Lung (tissue), 13 donors: Measurements from ENCODE around the gene UBL3. TPM values are rescaled to one million over a fixed set of nuclear protein-coding genes. Genes with fewer than 3 reads are reported as not detected.

Experiments
- ATAC-seq: fragments of 200-7000 bp; cut with Tn5 transposase; one replicate; pipeline ENCODE4 v1.9.1; 2020; ENCODE audit warnings: moderate number of reproducible peaks; ENCODE audit not compliant: insufficient read depth, low FRiP score
- DNase-seq, 3 donors: peaks; one replicate each; pipeline ENCODE4 v3.0.0-alpha.2; 2013 to 2017
- H3K27ac ChIP-seq, 2 donors: one replicate each; pipeline ENCODE4 v1.5.1; 2013; ENCODE audit warnings: mild to moderate bottlenecking in 2 of 2, moderate library complexity in 2 of 2, control low read depth in 1 of 2, inconsistent platforms in 1 of 2, low read depth in 1 of 2, low read length in 1 of 2
- H3K27me3 ChIP-seq, 3 donors: one replicate each; pipeline ENCODE4 v1.5.1; 2013; ENCODE audit warnings: low read length in 2 of 3; ENCODE audit not compliant: control insufficient read depth in 3 of 3, insufficient read depth in 3 of 3
- H3K36me3 ChIP-seq, 4 donors: one replicate each; pipeline ENCODE4 v1.5.1; 2013; ENCODE audit warnings: low read length in 4 of 4, mild to moderate bottlenecking in 1 of 4, moderate library complexity in 1 of 4; ENCODE audit not compliant: control insufficient read depth in 4 of 4, insufficient read depth in 4 of 4
- H3K4me1 ChIP-seq, 5 donors: one replicate each; pipeline ENCODE4 v1.5.1; 2013; ENCODE audit warnings: low read length in 5 of 5, mild to moderate bottlenecking in 2 of 5, moderate library complexity in 1 of 5; ENCODE audit not compliant: control insufficient read depth in 5 of 5, insufficient read depth in 5 of 5
- H3K4me3 ChIP-seq: one replicate; pipeline ENCODE4 v1.5.1; 2013; ENCODE audit warnings: mild to moderate bottlenecking, control low read depth, moderate library complexity
- H3K9ac ChIP-seq, 2 donors: one replicate each; pipeline ENCODE4 v1.5.1; 2013; ENCODE audit warnings: low read length in 2 of 2, control low read depth in 1 of 2; ENCODE audit not compliant: insufficient read depth in 1 of 2
- H3K9me3 ChIP-seq, 4 donors: one replicate each; pipeline ENCODE4 v1.5.1; 2013; ENCODE audit warnings: low read length in 3 of 4, mild to moderate bottlenecking in 1 of 4, moderate library complexity in 1 of 4; ENCODE audit not compliant: control insufficient read depth in 4 of 4, insufficient read depth in 3 of 4
- WGBS, 2 donors: extraction: QIAGEN DNeasy Blood & Tissue Kit; methylation state at CpG; one replicate each; pipeline ENCODE4 v1.1.7; 2013; 5-methylcytosine and 5-hydroxymethylcytosine counted together
- polyA plus RNA-seq, 2 donors: library from polyadenylated mRNA; stranded (reverse); fragments of 200-250 nt; gene quantifications; one replicate each; pipeline ENCODE4 v1.2.1, GENCODE V29; 2013
- small RNA-seq: library from RNA; depleted of rRNA; stranded (forward); fragments of <200 nt; gene quantifications from one replicate; pipeline ENCODE3, GENCODE V24; 2014; ENCODE audit warnings: low replicate concordance
- total RNA-seq, 2 donors: library from RNA; depleted of rRNA in 1 of 2; stranded (reverse); fragments of >200 nt in 1 of 2; gene quantifications; one replicate each; pipeline ENCODE4 v1.2.1, GENCODE V29; 2014 to 2021
- TF ChIP-seq, protein P1 (sequence below): IDR thresholded peaks from 2 replicates; pipeline ENCODE4 v1.5.1; 2012; ENCODE audit warnings: mild to moderate bottlenecking; ENCODE audit errors: control extremely low read depth, extremely low read depth
- donor health status: control.
- donor health status: control.
- donor health status: Bipolar disorder and iron deficiency.
- donor health status: healthy.
- donor health status: DM: yes; HTN: yes; CAD: no.

Gene UBL3
- total and polyA plus RNA-seq, 4 donors = 19.6 to 58.2 (median 33.7) TPM

DNA sequence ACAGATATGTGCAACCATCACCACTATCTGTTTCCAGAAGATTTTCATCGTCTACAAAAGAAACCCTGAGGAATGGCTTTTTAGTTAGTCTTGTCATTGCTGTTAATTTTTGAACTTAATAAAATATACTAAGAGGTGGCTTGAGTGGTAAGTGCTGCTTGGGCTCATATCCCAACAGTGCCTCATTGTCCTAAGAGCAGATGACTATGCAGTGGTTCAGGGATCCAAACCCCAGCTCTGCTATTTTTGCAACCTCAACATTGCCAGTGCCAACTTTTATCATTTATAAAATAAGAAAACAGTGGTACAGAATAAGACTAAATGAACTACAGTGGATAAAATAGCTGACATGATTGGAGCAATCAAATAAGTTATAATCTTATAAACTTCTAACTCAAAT is 131.7 kb downstream of the UBL3 start:
- no peak for ATAC-seq
- no peak for DNase-seq
- Histone ChIP-seq H3K4me3 (no peak overlapping the region), H3K9ac (no peak overlapping the region), H3K4me1 (no peaks in the 10 kb centered on the region), H3K27me3 (peaks cover 0 to 2% (median 0%) of the 10 kb centered on the region in 3 donors), H3K9me3 (peaks cover 0 to 13% (median 2%) of the 10 kb centered on the region in 4 donors), H3K36me3 (no peaks in the 10 kb centered on the region), H3K27ac (no peak overlapping the region)
- WGBS, 2 donors = 68 to 86% methylated on average over 1 of the region's 1 CpG
- TF ChIP-seq, protein P1, sequence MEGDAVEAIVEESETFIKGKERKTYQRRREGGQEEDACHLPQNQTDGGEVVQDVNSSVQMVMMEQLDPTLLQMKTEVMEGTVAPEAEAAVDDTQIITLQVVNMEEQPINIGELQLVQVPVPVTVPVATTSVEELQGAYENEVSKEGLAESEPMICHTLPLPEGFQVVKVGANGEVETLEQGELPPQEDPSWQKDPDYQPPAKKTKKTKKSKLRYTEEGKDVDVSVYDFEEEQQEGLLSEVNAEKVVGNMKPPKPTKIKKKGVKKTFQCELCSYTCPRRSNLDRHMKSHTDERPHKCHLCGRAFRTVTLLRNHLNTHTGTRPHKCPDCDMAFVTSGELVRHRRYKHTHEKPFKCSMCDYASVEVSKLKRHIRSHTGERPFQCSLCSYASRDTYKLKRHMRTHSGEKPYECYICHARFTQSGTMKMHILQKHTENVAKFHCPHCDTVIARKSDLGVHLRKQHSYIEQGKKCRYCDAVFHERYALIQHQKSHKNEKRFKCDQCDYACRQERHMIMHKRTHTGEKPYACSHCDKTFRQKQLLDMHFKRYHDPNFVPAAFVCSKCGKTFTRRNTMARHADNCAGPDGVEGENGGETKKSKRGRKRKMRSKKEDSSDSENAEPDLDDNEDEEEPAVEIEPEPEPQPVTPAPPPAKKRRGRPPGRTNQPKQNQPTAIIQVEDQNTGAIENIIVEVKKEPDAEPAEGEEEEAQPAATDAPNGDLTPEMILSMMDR = no peak

DNA sequence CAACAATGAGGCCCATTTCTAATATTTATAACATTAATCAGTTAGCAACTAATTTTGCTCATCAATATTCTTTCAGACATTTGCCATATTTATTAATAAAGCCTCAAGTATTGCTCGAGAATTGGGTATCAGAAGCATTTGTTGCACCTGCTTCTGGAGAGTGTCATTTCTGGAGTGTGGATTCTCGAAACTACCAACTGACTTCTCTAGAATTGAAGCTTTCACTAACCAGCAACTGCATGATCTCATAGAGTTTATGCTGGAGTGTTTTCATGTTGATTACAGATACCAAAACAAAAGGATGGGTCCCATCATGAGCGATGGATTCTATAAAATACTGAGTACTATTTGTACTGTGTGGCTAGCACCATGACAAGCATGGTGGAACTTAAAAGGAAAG is 133.9 kb downstream of the UBL3 start:
- H3K4me3 ChIP-seq = no peak overlapping the region
- peaks cover 0 to 4% (median 0%) of the 10 kb centered on the region in 3 donors for H3K27me3 ChIP-seq
- peaks cover 0 to 8% (median 2%) of the 10 kb centered on the region in 4 donors for H3K9me3 ChIP-seq
- H3K27ac ChIP-seq = no peak overlapping the region
- H3K36me3 ChIP-seq = no peaks in the 10 kb centered on the region
- DNase-seq (no peak), ATAC-seq (no peak)
- H3K4me1 ChIP-seq = peaks cover 0 to 3% (median 0%) of the 10 kb centered on the region in 5 donors
- WGBS, 2 donors = 84 to 90% methylated on average over 3 of the region's 3 CpGs
- no peak overlapping the region for H3K9ac ChIP-seq
- TF ChIP-seq, protein P1 = no peak

Small RNA genes lying within 50 kb of the gene (small RNA-seq; reads per million reads assigned to genes)
- not detected for gene RF00017
- gene TIMM8BP1 = not detected
